Neural progenitor cell (in vitro differentiated cells): ENCODE measurements around the gene HES7.

ENCODE experiments used
- CTCF ChIP-seq: fragments of 200-600 bp; sonication (generic); IDR thresholded peaks from 2 replicates; pipeline ENCODE4 v1.5.1; 2017; ENCODE audit warnings: antibody characterized with exemption, mild to moderate bottlenecking
- EZH2 ChIP-seq: fragments of 200-600 bp; sonication (generic); IDR thresholded peaks from 2 replicates; pipeline ENCODE4 v1.6.1; 2017; ENCODE audit warnings: antibody characterized with exemption, mild to moderate bottlenecking, moderate library complexity
- EZH2phosphoT487 ChIP-seq: fragments of 200-600 bp; sonication (generic); IDR thresholded peaks from 2 replicates; pipeline ENCODE4 v1.6.1; 2017; ENCODE audit warnings: antibody characterized with exemption

- TF ChIP-seq CTCF (no peak), EZH2 (no peak), EZH2phosphoT487 (no peak)
These were observed 22.2 kb downstream of the HES7 start for GRCh38 chr17:8101721-8102120.
